Measurements from ENCODE around the gene TSTD2. TPM values are rescaled to one million over a fixed set of nuclear protein-coding genes. Genes with fewer than 3 reads are reported as not detected.

Gene TSTD2
- total RNA-seq, 3 donors from 2014 or later (not counting 1 experiment from before 2014, with no cell fraction given) = 16.2 to 25.7 (median 24.7) TPM

GRCh38 chr9:97556721-97557605 is 76.2 kb downstream of the TSTD2 start:
- no peaks in the 10 kb centered on the region for H3K9me3 Mint-ChIP-seq
- no peak for TF ChIP-seq CTCF (IDR thresholded peaks at IDR 0.05)
- DNase-seq (no peak), ATAC-seq (no peak)
- H3K27me3 Mint-ChIP-seq (ENCODE audit: low read depth in 2 of 2) = peaks cover 40 to 51% of the 10 kb centered on the region in 2 donors
- H3K36me3 ChIP-seq (ENCODE audit: control insufficient read depth, insufficient read depth, low read length) = no peaks in the 10 kb centered on the region
- no peak overlapping the region for H3K27ac Mint-ChIP-seq
- H3K4me1 Mint-ChIP-seq = peaks cover 0 to 6% of the 10 kb centered on the region in 2 donors
- no peaks in the 10 kb centered on the region for H3K36me3 Mint-ChIP-seq
- intact Hi-C loops (cut with micrococcal nuclease) = no loop called here
- H3K4me3 ChIP-seq (ENCODE audit: low read length) = no peak overlapping the region
- H3K27ac ChIP-seq (ENCODE audit: low read length) = no peak overlapping the region
- WGBS (ENCODE audit: insufficient coverage) = 79% methylated on average over 15 of the region's 15 CpGs
- H3K4me1 ChIP-seq (ENCODE audit: control insufficient read depth, insufficient read depth, low read length) = no peaks in the 10 kb centered on the region
- no peaks in the 10 kb centered on the region for H3K9me3 ChIP-seq (ENCODE audit: control insufficient read depth, insufficient read depth, low read length)
- no peak overlapping the region for H3K4me3 Mint-ChIP-seq
- no peaks in the 10 kb centered on the region for H3K27me3 ChIP-seq (ENCODE audit: control insufficient read depth, insufficient read depth, low read length)

- Histone ChIP-seq H3K4me1 (ENCODE audit: control insufficient read depth, insufficient read depth, low read length) (no peaks in the 10 kb centered on the region), H3K36me3 (ENCODE audit: control insufficient read depth, insufficient read depth, low read length) (no peaks in the 10 kb centered on the region), H3K27me3 (ENCODE audit: control insufficient read depth, insufficient read depth, low read length) (no peaks in the 10 kb centered on the region), H3K4me3 (ENCODE audit: low read length) (no peak overlapping the region), H3K27ac (ENCODE audit: low read length) (no peak overlapping the region), H3K9me3 (ENCODE audit: control insufficient read depth, insufficient read depth, low read length) (no peaks in the 10 kb centered on the region)
- no peaks in the 10 kb centered on the region for H3K9me3 Mint-ChIP-seq
- no peak overlapping the region for H3K27ac Mint-ChIP-seq
- H3K27me3 Mint-ChIP-seq (ENCODE audit: low read depth in 2 of 2) = peaks cover 37 to 55% of the 10 kb centered on the region in 2 donors
- intact Hi-C loops (cut with micrococcal nuclease) = no loop called here
- no peak for TF ChIP-seq CTCF (IDR thresholded peaks at IDR 0.05)
- no peak overlapping the region for H3K4me3 Mint-ChIP-seq
- no peak for ATAC-seq
- H3K36me3 Mint-ChIP-seq = no peaks in the 10 kb centered on the region
- WGBS (ENCODE audit: insufficient coverage) = 94% methylated on average over 9 of the region's 10 CpGs
- H3K4me1 Mint-ChIP-seq = peaks cover 0 to 6% of the 10 kb centered on the region in 2 donors
- DNase-seq = no peak
Measured at GRCh38 chr9:97556036-97556720, 77.0 kb downstream of the TSTD2 start.

GRCh38 chr9:97555164-97555563 is 78.0 kb downstream of the TSTD2 start:
- H3K4me1 ChIP-seq (ENCODE audit: control insufficient read depth, insufficient read depth, low read length) = no peaks in the 10 kb centered on the region
- Mint-ChIP-seq H3K4me1 (peaks cover 0 to 6% of the 10 kb centered on the region in 2 donors), H3K27ac (no peak overlapping the region), H3K27me3 (ENCODE audit: low read depth in 2 of 2) (peaks cover 36 to 63% of the 10 kb centered on the region in 2 donors), H3K9me3 (no peaks in the 10 kb centered on the region), H3K4me3 (no peak overlapping the region), H3K36me3 (no peaks in the 10 kb centered on the region)
- ATAC-seq (no peak), DNase-seq (no peak)
- no peak for TF ChIP-seq CTCF (IDR thresholded peaks at IDR 0.05)
- no peaks in the 10 kb centered on the region for H3K27me3 ChIP-seq (ENCODE audit: control insufficient read depth, insufficient read depth, low read length)
- H3K27ac ChIP-seq (ENCODE audit: low read length) = no peak overlapping the region
- H3K9me3 ChIP-seq (ENCODE audit: control insufficient read depth, insufficient read depth, low read length) = no peaks in the 10 kb centered on the region
- 92% methylated on average over 15 of the region's 15 CpGs for WGBS (ENCODE audit: insufficient coverage)
- no peak overlapping the region for H3K4me3 ChIP-seq (ENCODE audit: low read length)
- intact Hi-C loops (cut with micrococcal nuclease) = no loop called here
- H3K36me3 ChIP-seq (ENCODE audit: control insufficient read depth, insufficient read depth, low read length) = no peaks in the 10 kb centered on the region
